GM12878 (cell line): ENCODE results near the gene MYBPC2. TPM values are rescaled to one million over a fixed set of nuclear protein-coding genes. Genes with fewer than 3 reads are reported as not detected.

ENCODE experiments used
- BHLHE40 ChIP-seq, 2 experiments: fragments of 450-650 bp in 1 of 2; IDR thresholded peaks; 2 replicates each; pipeline ENCODE4 v1.6.1; 2011 to 2017; ENCODE audit warnings: low read depth in 2 of 2, borderline replicate concordance in 1 of 2, improper control_type of control experiment in 1 of 2, low read length in 1 of 2, mild to moderate bottlenecking in 1 of 2
- BRCA1 ChIP-seq: IDR thresholded peaks from 2 replicates; pipeline ENCODE4 v1.6.1; 2011; ENCODE audit warnings: low read depth, low read length, improper control_type of control experiment
- CHD1 ChIP-seq: IDR thresholded peaks from 2 replicates; pipeline ENCODE4 v1.6.1; 2012; ENCODE audit warnings: low read depth, low read length, improper control_type of control experiment
- EZH2 ChIP-seq: IDR thresholded peaks from 2 replicates; pipeline ENCODE4 v1.6.1; 2012; ENCODE audit warnings: low read depth, mild to moderate bottlenecking, control low read depth, inconsistent platforms, low read length, borderline replicate concordance; ENCODE audit not compliant: control insufficient read depth
- HCFC1 ChIP-seq: fragments of 150-350 bp; IDR thresholded peaks from 2 replicates; pipeline ENCODE4 v1.6.1; 2014; ENCODE audit warnings: low read length
- IRF4 ChIP-seq: IDR thresholded peaks from 2 replicates; pipeline ENCODE4 v1.6.1; 2011; ENCODE audit warnings: low read depth, low read length
- POU2F2 ChIP-seq: IDR thresholded peaks from 3 replicates; pipeline ENCODE4 v1.6.1; 2011; ENCODE audit warnings: low read depth, mild to moderate bottlenecking, low read length, borderline replicate concordance
- TAF1 ChIP-seq: IDR thresholded peaks from 2 replicates; pipeline ENCODE4 v1.6.1; 2011; ENCODE audit warnings: mild to moderate bottlenecking, low read depth, low read length, borderline replicate concordance
- TCF12 ChIP-seq: IDR thresholded peaks from 2 replicates; pipeline ENCODE4 v1.6.1; 2011; ENCODE audit warnings: low read depth, mild to moderate bottlenecking, low read length
- ZNF24 ChIP-seq: fragments of 450-650 bp; IDR thresholded peaks from 2 replicates; pipeline ENCODE4 v1.6.1; 2017; ENCODE audit warnings: antibody characterized with exemption, mild to moderate bottlenecking
- polyA plus RNA-seq, 11 experiments: library from polyadenylated mRNA; depleted of rRNA in 4 of 11; unstranded in 6 of 11; stranded (reverse) in 5 of 11; fragments of >200 nt; fragmentation: Nextera tagmentation in 4 of 11; fragmentation: Illumina TruSeq in 1 of 11; extraction: Ambion mirVana in 4 of 11; extraction: Trizol in 1 of 11; gene quantifications; 1 replicate in 1 of 11; 2 replicates in 10 of 11; pipeline versions ENCODE4 v1.2.1 to v1.2.3, GENCODE V29; 2011 to 2016; ENCODE audit warnings: inconsistent platforms in 2 of 11, missing spikeins in 2 of 11, low read depth in 1 of 11
- total RNA-seq, 4 experiments: library from RNA; depleted of rRNA in 3 of 4; stranded (reverse); fragments of >200 nt in 3 of 4; fragmentation: Illumina TruSeq in 1 of 4; extraction: Trizol in 1 of 4; gene quantifications; 2 replicates each; pipeline versions ENCODE4 v1.2.1 to v1.2.3, GENCODE V29; 2013 to 2021
- TF ChIP-seq, protein P1 (sequence below): fragments of 450-650 bp; IDR thresholded peaks from 2 replicates; pipeline ENCODE4 v1.6.1; 2017; ENCODE audit warnings: borderline replicate concordance
- TF ChIP-seq, protein P2 (sequence below): fragments of 450-650 bp; formaldehyde crosslinking; IDR thresholded peaks from 2 replicates; pipeline ENCODE4 v1.4.0; 2022; ENCODE audit warnings: mild to moderate bottlenecking, moderate library complexity
- TF ChIP-seq, protein P3 (sequence below): fragments of 450-650 bp; formaldehyde crosslinking; IDR thresholded peaks from 2 replicates; pipeline ENCODE4 v1.4.0; 2020; ENCODE audit warnings: mild to moderate bottlenecking, moderate library complexity
- TF ChIP-seq, protein P4 (sequence below): fragments of 450-650 bp; IDR thresholded peaks from 2 replicates; pipeline ENCODE4 v1.6.1; 2018; ENCODE audit warnings: borderline replicate concordance, mild to moderate bottlenecking; ENCODE audit not compliant: partially characterized antibody

MYBPC2 gene
- total and polyA plus RNA-seq, 10 of the 15 experiments (the other 5 are each of a cell fraction or from before 2014, with no cell fraction given), result 0.09 to 2.6 (median 0.61) TPM

DNA sequence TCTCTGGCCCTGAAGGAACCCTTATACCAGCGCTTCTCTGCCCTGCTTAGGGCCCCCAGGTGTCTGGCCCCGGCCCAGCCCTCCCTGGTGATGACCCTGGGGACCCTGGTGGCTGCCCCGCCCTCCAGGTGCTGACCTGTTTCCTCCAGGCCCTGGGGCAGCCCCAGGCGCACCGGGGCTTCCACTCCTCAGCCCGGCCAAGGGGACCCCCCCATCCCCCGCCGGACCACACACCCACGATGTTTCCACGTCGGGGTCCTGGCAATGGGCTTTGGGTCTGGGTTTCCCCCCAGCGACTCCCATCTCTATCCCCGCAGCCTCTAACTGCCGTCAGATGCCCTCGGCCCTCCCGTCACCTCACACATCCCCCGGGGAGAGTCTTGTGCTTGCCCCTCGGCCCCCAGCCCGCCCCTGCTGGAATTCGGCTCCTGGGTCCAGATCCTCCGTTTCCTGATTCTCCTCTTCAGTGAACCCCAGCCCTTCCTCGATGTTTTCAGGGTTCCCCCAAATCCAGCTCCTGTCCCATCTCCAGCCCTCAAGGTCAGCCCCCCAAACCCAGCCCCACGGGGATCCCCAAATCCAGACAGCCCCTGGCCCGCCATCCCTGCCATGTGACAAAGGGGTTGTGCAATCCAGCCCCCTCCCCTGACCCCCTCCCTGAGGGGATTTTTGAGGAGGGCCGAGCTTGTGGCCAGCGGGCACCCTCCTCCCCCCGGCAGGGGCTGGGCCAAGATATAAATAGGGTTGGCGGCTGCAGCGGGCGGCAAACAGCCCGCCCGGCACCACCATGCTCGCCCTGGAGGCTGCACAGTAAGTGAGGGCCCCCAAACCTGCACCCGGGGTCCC lies 14.3 kb upstream of the MYBPC2 start, which contains the start of gene SPIB (continued):
- 0 out of 2 replicates have a peak, but pooled peaks have one; percentile 13 for TF ChIP-seq ZNF24
- TF ChIP-seq, protein P1, sequence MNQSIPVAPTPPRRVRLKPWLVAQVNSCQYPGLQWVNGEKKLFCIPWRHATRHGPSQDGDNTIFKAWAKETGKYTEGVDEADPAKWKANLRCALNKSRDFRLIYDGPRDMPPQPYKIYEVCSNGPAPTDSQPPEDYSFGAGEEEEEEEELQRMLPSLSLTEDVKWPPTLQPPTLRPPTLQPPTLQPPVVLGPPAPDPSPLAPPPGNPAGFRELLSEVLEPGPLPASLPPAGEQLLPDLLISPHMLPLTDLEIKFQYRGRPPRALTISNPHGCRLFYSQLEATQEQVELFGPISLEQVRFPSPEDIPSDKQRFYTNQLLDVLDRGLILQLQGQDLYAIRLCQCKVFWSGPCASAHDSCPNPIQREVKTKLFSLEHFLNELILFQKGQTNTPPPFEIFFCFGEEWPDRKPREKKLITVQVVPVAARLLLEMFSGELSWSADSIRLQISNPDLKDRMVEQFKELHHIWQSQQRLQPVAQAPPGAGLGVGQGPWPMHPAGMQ, result no peak
- no peak for TF ChIP-seq IRF4
- TF ChIP-seq, protein P2, sequence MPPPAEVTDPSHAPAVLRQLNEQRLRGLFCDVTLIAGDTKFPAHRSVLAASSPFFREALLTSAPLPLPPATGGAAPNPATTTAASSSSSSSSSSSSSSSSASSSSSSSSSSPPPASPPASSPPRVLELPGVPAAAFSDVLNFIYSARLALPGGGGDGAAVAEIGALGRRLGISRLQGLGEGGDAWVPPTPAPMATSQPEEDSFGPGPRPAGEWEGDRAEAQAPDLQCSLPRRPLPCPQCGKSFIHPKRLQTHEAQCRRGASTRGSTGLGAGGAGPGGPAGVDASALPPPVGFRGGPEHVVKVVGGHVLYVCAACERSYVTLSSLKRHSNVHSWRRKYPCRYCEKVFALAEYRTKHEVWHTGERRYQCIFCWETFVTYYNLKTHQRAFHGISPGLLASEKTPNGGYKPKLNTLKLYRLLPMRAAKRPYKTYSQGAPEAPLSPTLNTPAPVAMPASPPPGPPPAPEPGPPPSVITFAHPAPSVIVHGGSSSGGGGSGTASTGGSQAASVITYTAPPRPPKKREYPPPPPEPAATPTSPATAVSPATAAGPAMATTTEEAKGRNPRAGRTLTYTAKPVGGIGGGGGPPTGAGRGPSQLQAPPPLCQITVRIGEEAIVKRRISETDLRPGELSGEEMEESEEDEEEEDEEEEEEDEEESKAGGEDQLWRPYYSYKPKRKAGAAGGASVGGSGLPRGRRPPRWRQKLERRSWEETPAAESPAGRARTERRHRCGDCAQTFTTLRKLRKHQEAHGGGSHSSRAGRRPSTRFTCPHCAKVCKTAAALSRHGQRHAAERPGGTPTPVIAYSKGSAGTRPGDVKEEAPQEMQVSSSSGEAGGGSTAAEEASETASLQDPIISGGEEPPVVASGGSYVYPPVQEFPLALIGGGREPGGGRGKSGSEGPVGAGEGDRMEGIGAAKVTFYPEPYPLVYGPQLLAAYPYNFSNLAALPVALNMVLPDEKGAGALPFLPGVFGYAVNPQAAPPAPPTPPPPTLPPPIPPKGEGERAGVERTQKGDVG, result no peak
- TF ChIP-seq, protein P3, sequence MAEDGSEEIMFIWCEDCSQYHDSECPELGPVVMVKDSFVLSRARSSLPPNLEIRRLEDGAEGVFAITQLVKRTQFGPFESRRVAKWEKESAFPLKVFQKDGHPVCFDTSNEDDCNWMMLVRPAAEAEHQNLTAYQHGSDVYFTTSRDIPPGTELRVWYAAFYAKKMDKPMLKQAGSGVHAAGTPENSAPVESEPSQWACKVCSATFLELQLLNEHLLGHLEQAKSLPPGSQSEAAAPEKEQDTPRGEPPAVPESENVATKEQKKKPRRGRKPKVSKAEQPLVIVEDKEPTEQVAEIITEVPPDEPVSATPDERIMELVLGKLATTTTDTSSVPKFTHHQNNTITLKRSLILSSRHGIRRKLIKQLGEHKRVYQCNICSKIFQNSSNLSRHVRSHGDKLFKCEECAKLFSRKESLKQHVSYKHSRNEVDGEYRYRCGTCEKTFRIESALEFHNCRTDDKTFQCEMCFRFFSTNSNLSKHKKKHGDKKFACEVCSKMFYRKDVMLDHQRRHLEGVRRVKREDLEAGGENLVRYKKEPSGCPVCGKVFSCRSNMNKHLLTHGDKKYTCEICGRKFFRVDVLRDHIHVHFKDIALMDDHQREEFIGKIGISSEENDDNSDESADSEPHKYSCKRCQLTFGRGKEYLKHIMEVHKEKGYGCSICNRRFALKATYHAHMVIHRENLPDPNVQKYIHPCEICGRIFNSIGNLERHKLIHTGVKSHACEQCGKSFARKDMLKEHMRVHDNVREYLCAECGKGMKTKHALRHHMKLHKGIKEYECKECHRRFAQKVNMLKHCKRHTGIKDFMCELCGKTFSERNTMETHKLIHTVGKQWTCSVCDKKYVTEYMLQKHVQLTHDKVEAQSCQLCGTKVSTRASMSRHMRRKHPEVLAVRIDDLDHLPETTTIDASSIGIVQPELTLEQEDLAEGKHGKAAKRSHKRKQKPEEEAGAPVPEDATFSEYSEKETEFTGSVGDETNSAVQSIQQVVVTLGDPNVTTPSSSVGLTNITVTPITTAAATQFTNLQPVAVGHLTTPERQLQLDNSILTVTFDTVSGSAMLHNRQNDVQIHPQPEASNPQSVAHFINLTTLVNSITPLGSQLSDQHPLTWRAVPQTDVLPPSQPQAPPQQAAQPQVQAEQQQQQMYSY (CRISPR knock-in tag), result no peak
- TF ChIP-seq HCFC1, result no peak
- TF ChIP-seq BHLHE40 (IDR thresholded peaks at IDR 0.05; ENCODE audit: borderline replicate concordance in 1 of 2, low read depth in 2 of 2, low read length in 1 of 2), result peak; percentile 25 to 49; a peak in 1 of 4 replicates
- TF ChIP-seq BRCA1, result no peak
- TF ChIP-seq, protein P4, sequence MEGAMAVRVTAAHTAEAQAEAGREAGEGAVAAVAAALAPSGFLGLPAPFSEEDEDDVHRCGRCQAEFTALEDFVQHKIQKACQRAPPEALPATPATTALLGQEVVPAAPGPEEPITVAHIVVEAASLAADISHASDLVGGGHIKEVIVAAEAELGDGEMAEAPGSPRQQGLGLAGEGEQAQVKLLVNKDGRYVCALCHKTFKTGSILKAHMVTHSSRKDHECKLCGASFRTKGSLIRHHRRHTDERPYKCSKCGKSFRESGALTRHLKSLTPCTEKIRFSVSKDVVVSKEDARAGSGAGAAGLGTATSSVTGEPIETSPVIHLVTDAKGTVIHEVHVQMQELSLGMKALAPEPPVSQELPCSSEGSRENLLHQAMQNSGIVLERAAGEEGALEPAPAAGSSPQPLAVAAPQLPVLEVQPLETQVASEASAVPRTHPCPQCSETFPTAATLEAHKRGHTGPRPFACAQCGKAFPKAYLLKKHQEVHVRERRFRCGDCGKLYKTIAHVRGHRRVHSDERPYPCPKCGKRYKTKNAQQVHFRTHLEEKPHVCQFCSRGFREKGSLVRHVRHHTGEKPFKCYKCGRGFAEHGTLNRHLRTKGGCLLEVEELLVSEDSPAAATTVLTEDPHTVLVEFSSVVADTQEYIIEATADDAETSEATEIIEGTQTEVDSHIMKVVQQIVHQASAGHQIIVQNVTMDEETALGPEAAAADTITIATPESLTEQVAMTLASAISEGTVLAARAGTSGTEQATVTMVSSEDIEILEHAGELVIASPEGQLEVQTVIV, result no peak
- peak; percentile 37; the same call in 1 of the 2 replicates for TF ChIP-seq TAF1
- no peak for TF ChIP-seq EZH2
- TF ChIP-seq POU2F2, result peak; percentile 72; the same call in 2 of the 3 replicates
- TF ChIP-seq TCF12, result 0 out of 2 replicates have a peak, but pooled peaks have one; percentile 27
- no peak for TF ChIP-seq CHD1
